ENCODE results near the gene LINGO4. TPM values are rescaled to one million over a fixed set of nuclear protein-coding genes. Genes with fewer than 3 reads are reported as not detected.

LINGO4 gene
- total RNA-seq, 1 experiment from 2014 or later = not detected

DNA sequence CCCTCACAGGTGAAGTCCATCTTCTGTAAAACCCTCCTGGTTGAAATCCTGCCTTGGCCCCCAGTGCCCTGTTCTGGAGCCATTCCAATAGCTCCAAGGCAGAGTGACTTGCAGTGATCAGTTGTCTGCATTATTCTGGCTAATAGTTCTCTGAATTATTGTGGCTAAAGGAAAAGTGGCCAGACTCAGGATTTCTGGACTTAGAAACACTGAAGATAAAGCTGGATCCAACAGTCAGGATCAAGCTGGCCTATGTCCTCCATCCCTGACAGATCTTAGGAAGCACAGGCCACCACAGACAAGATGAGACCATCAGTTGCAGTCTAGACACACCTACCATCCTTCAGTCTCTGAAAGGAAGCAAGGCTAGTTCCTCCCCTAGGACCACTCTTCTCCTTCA lies 35.2 kb upstream of the LINGO4 start:
- Histone ChIP-seq H3K9me3 (no peaks in the 10 kb centered on the region), H3K36me3 (ENCODE audit: control insufficient read depth, insufficient read depth, low read length) (no peaks in the 10 kb centered on the region; the same call in 1 of the 2 replicates), H3K4me3 (ENCODE audit: low read depth, low read length) (peak overlapping the region; percentile 57), H3K27me3 (replicated peaks; ENCODE audit: control insufficient read depth, insufficient read depth, low read length) (no peaks in the 10 kb centered on the region), H3K4me1 (peaks cover 14% of the 10 kb centered on the region)
- Mint-ChIP-seq H3K4me3 (ENCODE audit: unreplicated experiment) (peak overlapping the region; percentile 93), H3K27ac (ENCODE audit: unreplicated experiment) (peak overlapping the region; percentile 88), H3K36me3 (ENCODE audit: insufficient read depth, unreplicated experiment) (peaks cover 15% of the 10 kb centered on the region), H3K9me3 (ENCODE audit: unreplicated experiment) (no peaks in the 10 kb centered on the region), H3K27me3 (ENCODE audit: insufficient read depth, unreplicated experiment) (peaks cover 3% of the 10 kb centered on the region), H3K4me1 (ENCODE audit: low read depth, unreplicated experiment) (peaks cover 26% of the 10 kb centered on the region)
- ChIA-PET CTCF (interaction anchor here (1.1 to 1.6 kb wide), 3 partner anchors 12 to 78 kb away, joined by 3 to 5 read pairs (median 4); partner anchors contain the start of gene MRPL9), POLR2A (interaction anchor here (0.7 to 1.0 kb wide), 3 partner anchors 13 to 293 kb away, joined by 3 to 4 read pairs (median 3); partner anchors contain the start of genes MRPL9 and THEM5)
- no peak for DNase-seq
- intact Hi-C loops (cut with micrococcal nuclease; ENCODE audit: unreplicated experiment) = no loop called here
- TSS peak; percentile 76 for BruUV-seq (replicated peaks)
- TF ChIP-seq, protein P1, sequence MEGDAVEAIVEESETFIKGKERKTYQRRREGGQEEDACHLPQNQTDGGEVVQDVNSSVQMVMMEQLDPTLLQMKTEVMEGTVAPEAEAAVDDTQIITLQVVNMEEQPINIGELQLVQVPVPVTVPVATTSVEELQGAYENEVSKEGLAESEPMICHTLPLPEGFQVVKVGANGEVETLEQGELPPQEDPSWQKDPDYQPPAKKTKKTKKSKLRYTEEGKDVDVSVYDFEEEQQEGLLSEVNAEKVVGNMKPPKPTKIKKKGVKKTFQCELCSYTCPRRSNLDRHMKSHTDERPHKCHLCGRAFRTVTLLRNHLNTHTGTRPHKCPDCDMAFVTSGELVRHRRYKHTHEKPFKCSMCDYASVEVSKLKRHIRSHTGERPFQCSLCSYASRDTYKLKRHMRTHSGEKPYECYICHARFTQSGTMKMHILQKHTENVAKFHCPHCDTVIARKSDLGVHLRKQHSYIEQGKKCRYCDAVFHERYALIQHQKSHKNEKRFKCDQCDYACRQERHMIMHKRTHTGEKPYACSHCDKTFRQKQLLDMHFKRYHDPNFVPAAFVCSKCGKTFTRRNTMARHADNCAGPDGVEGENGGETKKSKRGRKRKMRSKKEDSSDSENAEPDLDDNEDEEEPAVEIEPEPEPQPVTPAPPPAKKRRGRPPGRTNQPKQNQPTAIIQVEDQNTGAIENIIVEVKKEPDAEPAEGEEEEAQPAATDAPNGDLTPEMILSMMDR (IDR thresholded peaks at IDR 0.05; ENCODE audit: insufficient read depth in 1 of 2, low read depth in 1 of 2, low read length in 1 of 2, severe bottlenecking in 1 of 2, unreplicated experiment in 1 of 2) = no peak

- peaks cover 15% of the 10 kb centered on the region for H3K36me3 Mint-ChIP-seq (ENCODE audit: insufficient read depth, unreplicated experiment)
Measured at GRCh38 chr1:151839457-151840403, 34.5 kb upstream of the LINGO4 start, which contains the start of gene C2CD4D. C2CD4D (minus strand) TSS chr1:151839820; CDS start chr1:151838989, 831 bp downstream.

More at GRCh38 chr1:151839457-151840403, 34.5 kb upstream of the LINGO4 start, which contains the start of gene C2CD4D:
- intact Hi-C loops (cut with micrococcal nuclease; ENCODE audit: unreplicated experiment) = loop anchor here (5.0 kb wide), 4 partner anchors 47 to 387 kb away; partner anchors contain the start of gene TDRKH
- no peaks in the 10 kb centered on the region for H3K27me3 Mint-ChIP-seq (ENCODE audit: insufficient read depth, unreplicated experiment)
- H3K36me3 ChIP-seq (ENCODE audit: control insufficient read depth, insufficient read depth, low read length) = no peaks in the 10 kb centered on the region; the same call in 1 of the 2 replicates
- H3K4me1 Mint-ChIP-seq (ENCODE audit: low read depth, unreplicated experiment) = peaks cover 26% of the 10 kb centered on the region
- H3K27me3 ChIP-seq (replicated peaks; ENCODE audit: control insufficient read depth, insufficient read depth, low read length) = no peaks in the 10 kb centered on the region
- no peaks in the 10 kb centered on the region for H3K9me3 Mint-ChIP-seq (ENCODE audit: unreplicated experiment)
- peaks cover 20% of the 10 kb centered on the region for H3K4me1 ChIP-seq
- H3K9me3 ChIP-seq = no peaks in the 10 kb centered on the region
- ChIA-PET POLR2A (interaction anchor here (0.5 to 1.0 kb wide), 5 partner anchors 14 to 301 kb away, joined by 3 to 6 read pairs (median 4); partner anchors contain the start of genes MRPL9 and THEM5), CTCF (interaction anchor here (0.6 to 1.6 kb wide), 5 partner anchors 12 to 147 kb away, joined by 3 to 5 read pairs (median 4); partner anchors contain the start of gene MRPL9)
- H3K27ac Mint-ChIP-seq (ENCODE audit: unreplicated experiment) = peak within 1 kb of the TSS; percentile 88
- peak; percentile 76 to 82 for DNase-seq
- no TSS peak for BruUV-seq (replicated peaks)
- TF ChIP-seq, protein P1 (IDR thresholded peaks at IDR 0.05; ENCODE audit: insufficient read depth in 1 of 2, low read depth in 1 of 2, low read length in 1 of 2, severe bottlenecking in 1 of 2, unreplicated experiment in 1 of 2) = no peak
- peak within 1 kb of the TSS; percentile 93 for H3K4me3 Mint-ChIP-seq (ENCODE audit: unreplicated experiment)
- H3K4me3 ChIP-seq (ENCODE audit: low read depth, low read length) = peak within 1 kb of the TSS; percentile 57
